ENCODE measurements around the gene HERC2. TPM values are rescaled to one million over a fixed set of nuclear protein-coding genes. Genes with fewer than 3 reads are reported as not detected.

HERC2 gene
- total and polyA plus RNA-seq, 2 of the 8 experiments (the other 6 are each of a cell fraction or from before 2014, with no cell fraction given): 83.0 to 88.7 TPM

DNA sequence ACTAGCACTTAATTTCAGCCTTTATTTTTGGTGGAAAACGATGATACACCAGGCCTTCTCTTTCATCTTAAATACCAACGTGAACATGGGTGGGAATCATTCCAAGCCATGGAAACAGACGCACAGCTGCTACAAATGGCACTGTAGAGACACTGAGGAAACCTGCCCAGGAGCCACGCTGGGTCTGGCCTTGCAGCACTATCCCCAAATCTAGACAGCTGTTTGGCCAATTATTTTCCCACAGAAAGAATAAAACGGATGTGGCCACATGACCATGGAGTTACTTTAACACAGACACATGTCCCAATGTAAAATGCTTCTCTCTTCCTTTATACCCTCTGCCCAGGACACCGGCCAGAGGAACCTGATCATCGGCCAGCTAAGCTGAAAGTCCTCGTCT is 139.2 kb downstream of the HERC2 start (continued):
- TF ChIP-seq, protein P1, sequence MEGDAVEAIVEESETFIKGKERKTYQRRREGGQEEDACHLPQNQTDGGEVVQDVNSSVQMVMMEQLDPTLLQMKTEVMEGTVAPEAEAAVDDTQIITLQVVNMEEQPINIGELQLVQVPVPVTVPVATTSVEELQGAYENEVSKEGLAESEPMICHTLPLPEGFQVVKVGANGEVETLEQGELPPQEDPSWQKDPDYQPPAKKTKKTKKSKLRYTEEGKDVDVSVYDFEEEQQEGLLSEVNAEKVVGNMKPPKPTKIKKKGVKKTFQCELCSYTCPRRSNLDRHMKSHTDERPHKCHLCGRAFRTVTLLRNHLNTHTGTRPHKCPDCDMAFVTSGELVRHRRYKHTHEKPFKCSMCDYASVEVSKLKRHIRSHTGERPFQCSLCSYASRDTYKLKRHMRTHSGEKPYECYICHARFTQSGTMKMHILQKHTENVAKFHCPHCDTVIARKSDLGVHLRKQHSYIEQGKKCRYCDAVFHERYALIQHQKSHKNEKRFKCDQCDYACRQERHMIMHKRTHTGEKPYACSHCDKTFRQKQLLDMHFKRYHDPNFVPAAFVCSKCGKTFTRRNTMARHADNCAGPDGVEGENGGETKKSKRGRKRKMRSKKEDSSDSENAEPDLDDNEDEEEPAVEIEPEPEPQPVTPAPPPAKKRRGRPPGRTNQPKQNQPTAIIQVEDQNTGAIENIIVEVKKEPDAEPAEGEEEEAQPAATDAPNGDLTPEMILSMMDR (IDR thresholded peaks at IDR 0.05; ENCODE audit: control extremely low read depth in 1 of 3, insufficient read depth in 1 of 3, low read depth in 1 of 3, low read length in 3 of 3): no peak
- TF ChIP-seq SRF (IDR thresholded peaks at IDR 0.05; ENCODE audit: low read depth, low read length): no peak
- TF ChIP-seq RAD21 (IDR thresholded peaks at IDR 0.05 in 1 of 2, conservative IDR thresholded peaks at IDR 0.05 in 1 of 2; ENCODE audit: low read depth in 2 of 2, low read length in 2 of 2): no peak
- no peak for TF ChIP-seq RXRA (IDR thresholded peaks at IDR 0.05; ENCODE audit: insufficient read depth, low read depth, low read length)
